Fibroblast of villous mesenchyme (primary cell): ENCODE results near the gene DDIT4L. TPM values are rescaled to one million over a fixed set of nuclear protein-coding genes. Genes with fewer than 3 reads are reported as not detected.
A peak's percentile ranks its signal among the peaks of the same experiment; 100 is the strongest.

Source experiments
- DNase-seq: peaks from one replicate; pipeline ENCODE4 v3.0.0-alpha.2; 2010; ENCODE audit warnings: low read depth
- H3K4me3 ChIP-seq: 2 replicates; pipeline ENCODE4 v1.5.1; 2011; ENCODE audit warnings: low read depth, mild to moderate bottlenecking, low read length
- total RNA-seq: library from RNA; depleted of rRNA; stranded (reverse); fragments of >200 nt; gene quantifications from 2 replicates; pipeline ENCODE4 v1.2.3, GENCODE V29; 2012
- TF ChIP-seq, protein P1 (sequence below): IDR thresholded peaks from 2 replicates; pipeline ENCODE4 v1.5.1; 2012; ENCODE audit warnings: low read depth, mild to moderate bottlenecking, low read length; ENCODE audit not compliant: insufficient read depth

Gene DDIT4L, protein sequence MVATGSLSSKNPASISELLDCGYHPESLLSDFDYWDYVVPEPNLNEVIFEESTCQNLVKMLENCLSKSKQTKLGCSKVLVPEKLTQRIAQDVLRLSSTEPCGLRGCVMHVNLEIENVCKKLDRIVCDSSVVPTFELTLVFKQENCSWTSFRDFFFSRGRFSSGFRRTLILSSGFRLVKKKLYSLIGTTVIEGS
- 3.0 and 3.5 TPM in 2 replicates for total RNA-seq

DNA sequence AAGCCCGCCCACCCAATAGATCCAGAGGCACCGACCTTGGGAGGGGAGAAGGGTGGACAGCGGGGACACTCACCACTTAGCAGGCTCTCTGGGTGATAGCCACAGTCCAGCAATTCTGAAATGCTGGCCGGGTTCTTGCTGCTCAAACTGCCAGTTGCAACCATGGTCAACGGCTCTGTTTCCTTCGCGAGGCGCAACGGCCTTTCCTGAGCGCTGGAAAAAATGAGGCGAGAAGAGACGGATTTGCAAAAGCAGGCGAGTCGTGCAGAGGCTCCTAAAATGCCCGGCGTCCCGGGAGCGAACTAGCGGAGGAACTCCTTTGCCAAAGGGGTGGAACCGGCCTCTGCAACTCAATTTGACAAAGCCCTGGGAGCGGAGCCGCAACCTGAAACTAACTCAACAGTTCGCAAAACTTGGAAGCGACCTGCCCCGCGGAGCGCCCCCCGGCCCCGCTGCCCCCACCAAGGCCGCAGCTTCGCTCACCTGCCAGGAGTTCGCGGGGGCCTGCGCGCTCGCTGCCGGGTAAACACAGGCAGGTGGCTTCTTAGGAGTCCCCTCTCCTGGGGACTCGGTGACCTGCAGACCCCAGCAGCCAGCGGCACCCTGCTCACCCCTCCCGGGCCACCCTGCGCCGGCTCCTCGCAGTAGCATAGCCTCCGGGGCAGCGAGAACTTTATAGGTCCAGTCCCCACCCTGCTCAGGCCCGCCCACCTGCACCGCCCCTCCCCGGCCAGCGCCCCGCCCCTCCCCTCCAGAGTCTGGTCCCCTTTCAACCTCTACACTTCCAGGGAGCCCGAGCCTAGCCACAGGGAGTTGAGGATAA, at the start of gene DDIT4L:
TSS of gene DDIT4L (minus strand) at position 649 of the 823 bp plus-strand sequence. CDS start at position 164, 485 bp downstream.
- H3K4me3 ChIP-seq = peak within 1 kb of the TSS; percentile 63
- peak; percentile 37 for DNase-seq
- TF ChIP-seq, protein P1, sequence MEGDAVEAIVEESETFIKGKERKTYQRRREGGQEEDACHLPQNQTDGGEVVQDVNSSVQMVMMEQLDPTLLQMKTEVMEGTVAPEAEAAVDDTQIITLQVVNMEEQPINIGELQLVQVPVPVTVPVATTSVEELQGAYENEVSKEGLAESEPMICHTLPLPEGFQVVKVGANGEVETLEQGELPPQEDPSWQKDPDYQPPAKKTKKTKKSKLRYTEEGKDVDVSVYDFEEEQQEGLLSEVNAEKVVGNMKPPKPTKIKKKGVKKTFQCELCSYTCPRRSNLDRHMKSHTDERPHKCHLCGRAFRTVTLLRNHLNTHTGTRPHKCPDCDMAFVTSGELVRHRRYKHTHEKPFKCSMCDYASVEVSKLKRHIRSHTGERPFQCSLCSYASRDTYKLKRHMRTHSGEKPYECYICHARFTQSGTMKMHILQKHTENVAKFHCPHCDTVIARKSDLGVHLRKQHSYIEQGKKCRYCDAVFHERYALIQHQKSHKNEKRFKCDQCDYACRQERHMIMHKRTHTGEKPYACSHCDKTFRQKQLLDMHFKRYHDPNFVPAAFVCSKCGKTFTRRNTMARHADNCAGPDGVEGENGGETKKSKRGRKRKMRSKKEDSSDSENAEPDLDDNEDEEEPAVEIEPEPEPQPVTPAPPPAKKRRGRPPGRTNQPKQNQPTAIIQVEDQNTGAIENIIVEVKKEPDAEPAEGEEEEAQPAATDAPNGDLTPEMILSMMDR = no peak

DNA sequence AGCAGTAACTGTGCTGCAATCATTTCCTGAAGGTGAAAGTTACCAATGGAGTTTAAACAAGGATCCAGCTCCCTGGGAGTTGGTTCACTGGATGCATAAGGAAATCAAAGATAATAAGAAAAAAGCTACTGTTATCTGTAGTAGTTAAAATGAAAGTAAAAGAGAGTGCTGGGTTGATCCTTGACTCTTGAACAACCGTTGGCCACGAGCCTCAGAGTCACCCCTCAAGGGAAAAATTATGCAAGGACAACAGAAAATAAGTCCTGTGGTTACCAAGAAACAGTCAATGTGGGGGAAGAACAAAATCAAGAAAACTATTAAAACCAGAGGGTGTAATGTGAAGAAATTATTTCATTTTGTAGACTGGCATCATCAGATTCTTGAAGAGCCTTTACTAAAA, 49.7 kb upstream of the DDIT4L start:
- DNase-seq = peak; percentile 24

DNA sequence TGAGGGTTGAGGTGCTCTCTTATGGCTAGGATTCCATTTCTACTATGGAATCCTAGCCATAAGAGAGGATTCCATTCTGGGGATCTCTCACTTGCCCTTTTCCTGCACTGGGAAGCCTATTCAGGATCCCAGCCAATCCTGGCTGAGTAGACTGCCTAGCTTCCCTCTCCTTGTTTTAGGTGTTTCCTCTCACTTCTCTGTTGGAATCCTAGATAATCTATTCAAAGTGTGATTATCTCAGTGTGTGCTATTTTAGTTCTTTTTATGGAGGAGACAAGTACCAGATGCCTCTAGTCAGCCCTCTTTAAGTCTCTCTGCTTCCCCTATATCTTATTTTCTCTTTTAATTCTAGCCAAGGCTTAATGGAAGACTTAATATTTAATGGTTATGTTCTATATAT, 34.5 kb upstream of the DDIT4L start:
- TF ChIP-seq, protein P1 = no peak
- DNase-seq = no peak
- H3K4me3 ChIP-seq = no peak overlapping the region

More for the DNA sequence above, 49.7 kb upstream of the DDIT4L start:
- TF ChIP-seq, protein P1 = no peak
- H3K4me3 ChIP-seq = no peak overlapping the region

DNA sequence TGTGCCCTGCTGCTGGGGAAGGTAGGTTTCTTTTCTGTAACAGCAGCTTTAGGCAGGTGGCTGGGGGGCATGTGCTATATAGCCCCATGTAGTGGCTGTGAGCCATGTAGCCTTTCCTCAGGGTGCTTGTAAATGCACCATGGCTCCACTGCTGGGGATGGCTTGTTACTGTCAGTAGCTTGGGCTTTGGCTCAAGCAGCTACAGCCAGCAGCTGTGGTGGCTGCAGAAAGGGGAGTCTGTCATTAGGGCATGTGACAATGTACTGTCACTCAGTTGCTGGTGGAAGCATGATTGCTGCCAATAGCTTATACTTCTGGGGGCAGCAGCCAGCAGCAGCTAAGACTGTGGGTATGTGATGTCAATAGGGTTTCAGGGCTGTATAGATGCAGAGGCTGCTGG, 33.9 kb upstream of the DDIT4L start:
- TF ChIP-seq, protein P1 = no peak
- no peak for DNase-seq
- H3K4me3 ChIP-seq = no peak overlapping the region

DNA sequence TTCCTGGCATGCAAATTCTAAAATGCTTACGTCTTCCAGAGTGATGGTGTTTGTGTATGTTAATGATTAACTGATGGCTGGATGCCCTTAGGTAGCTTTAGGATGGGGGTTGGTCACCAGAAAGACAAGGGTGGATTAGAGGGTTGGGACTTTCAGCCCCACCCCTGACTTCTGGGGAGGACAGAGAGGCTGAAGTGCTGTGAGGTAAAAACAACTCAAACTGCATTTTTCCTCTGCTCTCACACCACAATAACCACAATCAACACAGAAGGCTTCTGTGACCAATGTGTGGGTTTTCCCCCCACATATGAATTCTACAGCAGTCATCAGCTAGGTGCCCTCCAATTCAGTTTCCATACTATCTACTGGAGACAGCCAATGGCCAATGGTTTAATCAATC, 18.7 kb upstream of the DDIT4L start:
- no peak overlapping the region for H3K4me3 ChIP-seq
- TF ChIP-seq, protein P1 = no peak
- no peak for DNase-seq

DNA sequence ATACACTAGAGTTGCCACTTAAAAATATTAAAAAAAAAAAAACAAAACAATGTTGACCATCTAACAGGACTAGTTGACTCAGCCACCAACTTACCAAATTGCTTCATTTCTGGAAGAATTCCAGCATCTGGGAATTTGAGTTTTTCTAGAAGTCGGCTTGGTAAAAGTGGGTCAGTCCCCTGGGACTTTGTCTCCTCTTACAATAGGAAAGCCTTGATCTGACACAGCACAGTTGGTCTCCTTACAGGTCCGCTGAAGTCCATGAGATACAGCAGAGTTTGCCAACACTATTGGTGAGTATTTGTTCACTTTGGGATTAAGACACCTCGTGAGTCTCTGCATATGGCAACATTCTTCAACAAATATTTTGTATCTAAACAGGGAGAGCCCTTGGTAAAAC, 18.2 kb upstream of the DDIT4L start:
- H3K4me3 ChIP-seq = no peak overlapping the region
- TF ChIP-seq, protein P1 = no peak
- no peak for DNase-seq

DNA sequence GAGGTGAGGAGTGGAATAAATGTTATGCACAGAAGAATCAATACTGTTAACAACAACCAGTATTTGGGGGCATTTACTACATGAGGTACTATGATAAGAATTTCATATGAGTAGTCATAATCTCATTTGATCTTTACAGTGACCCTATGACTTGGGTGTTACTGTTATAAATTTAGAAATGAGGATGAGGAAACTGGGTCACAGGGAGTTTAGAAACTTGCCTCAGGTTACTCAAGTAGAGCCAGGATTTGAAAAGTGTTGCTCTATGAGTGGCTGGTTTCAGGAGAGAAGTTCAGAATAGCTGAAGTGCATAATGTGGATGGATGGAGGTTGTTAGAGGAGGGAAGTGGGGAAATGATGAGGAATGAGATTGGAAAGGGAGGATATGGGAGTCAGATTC, 16.6 kb upstream of the DDIT4L start:
- TF ChIP-seq, protein P1 = no peak
- DNase-seq = no peak
- no peak overlapping the region for H3K4me3 ChIP-seq
